ENCODE measurements around the gene BEX3.

The BEX3 gene

DNA sequence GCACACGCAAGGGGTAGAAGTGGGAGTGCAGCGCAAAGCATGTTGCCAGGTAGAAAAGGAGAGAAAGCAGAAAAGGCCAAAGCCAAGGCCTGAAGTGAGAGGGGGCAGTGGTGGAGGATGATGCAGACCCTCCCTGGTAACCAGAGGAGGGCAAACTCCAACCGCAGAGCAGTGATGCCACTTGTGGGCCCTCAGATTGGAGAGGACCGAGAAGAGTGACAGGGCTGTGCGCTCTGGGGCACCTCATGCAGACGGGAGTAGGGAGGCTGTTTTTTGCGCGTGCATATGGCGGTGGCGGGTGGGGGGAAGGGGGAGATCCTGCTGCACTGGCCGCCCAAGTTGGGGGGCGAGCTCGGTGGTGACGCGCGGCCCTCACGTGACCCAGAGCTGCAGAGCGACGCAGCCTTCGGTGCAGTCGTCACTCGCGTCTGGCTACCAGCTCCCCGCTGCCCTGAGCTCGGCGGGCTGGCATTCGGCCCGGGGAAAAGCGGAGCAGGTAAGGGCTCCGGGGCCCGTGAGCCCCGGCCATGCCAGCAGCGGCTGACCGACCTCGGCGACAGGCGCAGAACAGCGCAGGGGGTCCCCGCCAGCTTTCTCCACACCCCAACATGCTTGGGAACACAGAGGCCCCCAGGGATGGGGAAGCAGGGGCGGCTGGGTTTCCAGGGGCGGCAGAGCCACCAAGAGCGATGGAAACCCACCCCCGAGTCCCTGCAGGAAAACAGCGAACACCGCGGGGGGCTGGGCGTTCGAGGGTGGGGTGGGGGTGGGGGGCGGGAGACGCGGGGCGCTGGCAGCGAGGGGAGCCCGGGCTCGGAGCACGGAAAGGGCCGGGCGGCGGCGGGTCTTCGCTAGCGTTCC lies at the start of gene BEX3:
TSS of gene BEX3 (plus strand) at position 421 of the 861 bp plus-strand sequence. CDS start 984 bp downstream, outside the sequence.
- DNase-seq (ENCODE audit: extremely low read depth, low read depth) = peak; percentile 20
- TF ChIP-seq, protein P1, sequence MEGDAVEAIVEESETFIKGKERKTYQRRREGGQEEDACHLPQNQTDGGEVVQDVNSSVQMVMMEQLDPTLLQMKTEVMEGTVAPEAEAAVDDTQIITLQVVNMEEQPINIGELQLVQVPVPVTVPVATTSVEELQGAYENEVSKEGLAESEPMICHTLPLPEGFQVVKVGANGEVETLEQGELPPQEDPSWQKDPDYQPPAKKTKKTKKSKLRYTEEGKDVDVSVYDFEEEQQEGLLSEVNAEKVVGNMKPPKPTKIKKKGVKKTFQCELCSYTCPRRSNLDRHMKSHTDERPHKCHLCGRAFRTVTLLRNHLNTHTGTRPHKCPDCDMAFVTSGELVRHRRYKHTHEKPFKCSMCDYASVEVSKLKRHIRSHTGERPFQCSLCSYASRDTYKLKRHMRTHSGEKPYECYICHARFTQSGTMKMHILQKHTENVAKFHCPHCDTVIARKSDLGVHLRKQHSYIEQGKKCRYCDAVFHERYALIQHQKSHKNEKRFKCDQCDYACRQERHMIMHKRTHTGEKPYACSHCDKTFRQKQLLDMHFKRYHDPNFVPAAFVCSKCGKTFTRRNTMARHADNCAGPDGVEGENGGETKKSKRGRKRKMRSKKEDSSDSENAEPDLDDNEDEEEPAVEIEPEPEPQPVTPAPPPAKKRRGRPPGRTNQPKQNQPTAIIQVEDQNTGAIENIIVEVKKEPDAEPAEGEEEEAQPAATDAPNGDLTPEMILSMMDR (IDR thresholded peaks at IDR 0.05; ENCODE audit: low read depth, low read length) = no peak

DNA sequence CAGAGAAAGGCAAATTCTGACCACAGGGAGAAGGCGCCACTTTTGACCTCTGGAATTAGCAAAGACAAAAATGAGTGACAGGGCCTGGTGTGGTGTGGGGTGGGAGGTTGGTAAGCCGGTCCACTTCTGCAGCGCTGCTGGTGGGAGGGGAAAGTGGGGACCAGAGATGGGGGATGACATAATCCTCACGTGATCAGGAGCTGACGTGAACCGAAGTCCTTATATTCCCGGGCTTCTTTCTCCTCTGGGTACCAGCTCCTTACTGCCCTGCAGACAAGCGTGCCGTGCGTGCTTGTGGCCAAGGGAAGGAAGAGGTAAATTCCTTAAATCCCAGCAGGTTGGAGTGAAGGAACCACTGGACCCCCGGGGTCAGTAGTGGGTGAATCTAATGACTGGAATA lies 46.3 kb upstream of the BEX3 start, which contains the start of gene TCEAL7:
TSS of gene TCEAL7 (plus strand) at position 249 of the 400 bp plus-strand sequence. CDS start 1,165 bp downstream, outside the sequence.
- TF ChIP-seq, protein P1 (IDR thresholded peaks at IDR 0.05; ENCODE audit: low read depth, low read length) = no peak
- DNase-seq (ENCODE audit: extremely low read depth, low read depth) = peak; percentile 4

DNA sequence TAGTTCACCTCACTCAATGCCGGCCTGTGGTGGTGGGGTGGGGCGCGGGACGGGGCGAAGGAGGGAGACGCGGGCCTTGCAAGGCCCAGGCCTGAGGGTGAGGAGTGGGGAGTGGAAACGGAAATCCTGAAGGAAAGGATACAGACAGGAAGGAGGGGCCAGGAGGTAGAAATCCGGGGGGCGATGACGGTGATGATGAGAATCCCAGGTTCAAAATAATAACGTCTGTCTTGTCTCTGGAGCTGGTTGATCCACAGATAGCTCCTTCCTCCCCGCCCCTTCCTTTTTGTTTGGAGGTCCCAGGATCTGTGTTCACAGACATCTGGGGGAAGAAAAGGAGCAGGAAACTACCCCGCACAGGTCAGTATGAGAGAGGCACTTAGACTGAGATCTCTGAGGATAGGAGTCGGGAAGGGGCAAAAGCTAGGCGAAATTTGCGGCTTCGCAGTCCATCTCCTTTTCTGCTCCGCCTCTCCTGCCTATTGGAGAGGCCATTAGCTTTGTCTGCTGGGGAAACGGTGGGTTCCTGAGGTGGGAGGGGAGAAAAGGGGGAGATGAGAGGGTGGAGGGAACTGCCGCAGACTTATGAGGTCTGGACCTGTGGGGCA lies 45.6 kb upstream of the BEX3 start:
- TF ChIP-seq, protein P1 (IDR thresholded peaks at IDR 0.05; ENCODE audit: low read depth, low read length) = no peak
- DNase-seq (ENCODE audit: extremely low read depth, low read depth) = no peak

DNA sequence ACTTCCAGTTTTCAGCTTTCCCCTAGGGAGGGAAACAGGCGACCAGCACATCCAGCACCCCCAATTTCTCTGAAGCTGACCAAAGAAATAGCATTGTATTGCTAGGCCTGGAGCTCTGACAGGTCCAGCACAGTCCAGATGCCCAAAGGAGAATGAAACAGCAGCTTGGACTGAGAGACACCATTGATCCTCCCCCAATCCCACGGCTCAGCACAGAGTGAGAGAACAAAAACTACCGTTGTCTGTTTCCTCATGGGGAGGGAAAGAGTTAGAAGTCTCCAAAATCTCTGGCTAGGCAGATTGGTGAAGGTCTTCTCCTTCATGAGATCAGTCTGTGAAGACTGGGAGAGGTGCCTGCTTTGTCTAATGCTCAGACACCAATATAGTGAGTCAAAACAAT lies 37.7 kb upstream of the BEX3 start:
- TF ChIP-seq, protein P1 (IDR thresholded peaks at IDR 0.05; ENCODE audit: low read depth, low read length) = no peak
- no peak for DNase-seq (ENCODE audit: extremely low read depth, low read depth)

DNA sequence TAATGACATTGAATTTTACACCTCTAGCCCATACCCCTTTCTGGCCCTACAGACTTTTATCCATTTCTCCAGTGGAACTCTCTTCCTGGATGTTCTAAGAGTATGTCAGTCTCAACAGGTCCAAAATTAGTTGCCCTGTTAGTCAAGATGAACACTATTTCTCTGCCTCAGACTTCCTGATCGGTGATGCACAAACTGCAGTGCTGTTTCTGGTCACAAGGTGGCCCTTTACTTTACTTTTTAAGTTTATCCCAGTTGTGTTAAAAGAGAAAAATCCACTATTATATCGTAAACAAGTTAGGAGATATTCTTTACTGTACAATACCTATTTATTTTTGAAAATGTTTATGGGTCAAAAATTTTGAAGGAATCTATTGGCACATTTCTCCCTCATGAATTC lies 33.2 kb upstream of the BEX3 start:
- TF ChIP-seq, protein P1 (IDR thresholded peaks at IDR 0.05; ENCODE audit: low read depth, low read length) = peak; percentile 76
- DNase-seq (ENCODE audit: extremely low read depth, low read depth) = no peak

DNA sequence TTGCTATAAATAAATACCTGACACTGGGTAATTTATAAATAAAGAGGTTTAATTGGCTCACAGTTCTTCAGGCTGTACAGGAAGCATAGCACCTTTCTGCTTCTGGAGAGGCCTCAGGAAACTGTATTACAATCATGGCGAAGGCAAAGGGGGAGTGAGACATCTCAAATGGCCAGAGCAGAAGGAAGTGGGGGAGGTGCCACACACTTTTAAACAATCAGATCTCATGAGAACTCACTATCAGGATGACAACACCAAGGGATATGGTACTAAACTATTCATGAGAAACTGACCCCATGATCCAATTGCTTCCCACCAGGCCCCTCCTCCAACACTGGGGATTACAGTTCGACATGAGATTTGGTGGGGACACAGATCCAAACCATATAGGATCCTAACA lies 31.7 kb upstream of the BEX3 start:
- DNase-seq (ENCODE audit: extremely low read depth, low read depth) = no peak
- TF ChIP-seq, protein P1 (IDR thresholded peaks at IDR 0.05; ENCODE audit: low read depth, low read length) = no peak
